CD14-positive monocyte (primary cell): Measurements from ENCODE around the gene SLC25A52. TPM values are rescaled to one million over a fixed set of nuclear protein-coding genes. Genes with fewer than 3 reads are reported as not detected.
A peak's percentile ranks its signal among the peaks of the same experiment; 100 is the strongest.
"Not testable (repeated sequence)": the region's sequence is repeated elsewhere in the genome, so short reads cannot be mapped to it uniquely, and the experiment has no call there.

ENCODE experiments used
- DNase-seq, 3 donors: peaks; one replicate each; pipeline ENCODE4 v3.0.0-alpha.2; 2011 to 2022
- H2AFZ ChIP-seq: 2 replicates; pipeline ENCODE4 v1.6.0; 2012; ENCODE audit warnings: mild to moderate bottlenecking, low read depth, low read length, inconsistent platforms; ENCODE audit not compliant: insufficient read depth, poor library complexity, severe bottlenecking
- H3K27ac ChIP-seq, 2 donors: 1 replicate in 1 of 2; 2 replicates in 1 of 2; pipeline ENCODE4 v1.5.1; 2012 to 2013; ENCODE audit warnings: low read length in 2 of 2, control low read depth in 1 of 2, inconsistent platforms in 1 of 2, low read depth in 1 of 2, mild to moderate bottlenecking in 1 of 2
- H3K27me3 ChIP-seq, 2 donors: one replicate each; pipeline versions ENCODE4 v1.6.0 to v1.6.1; 2011 to 2013; ENCODE audit warnings: low read length in 2 of 2; ENCODE audit not compliant: control insufficient read depth in 2 of 2, insufficient read depth in 2 of 2
- H3K36me3 ChIP-seq, 2 donors: replicated peaks in 1 of 2; 1 replicate in 1 of 2; 2 replicates in 1 of 2; pipeline versions ENCODE4 v1.5.1 to v1.6.1; 2012 to 2013; ENCODE audit warnings: low read length in 2 of 2, control low read depth in 1 of 2, inconsistent platforms in 1 of 2, mild to moderate bottlenecking in 1 of 2; ENCODE audit not compliant: insufficient read depth in 2 of 2, control insufficient read depth in 1 of 2
- H3K4me1 ChIP-seq, 2 donors: 1 replicate in 1 of 2; 2 replicates in 1 of 2; pipeline versions ENCODE4 v1.5.1 to v1.6.1; 2012 to 2013; ENCODE audit warnings: low read length in 2 of 2, control low read depth in 1 of 2, inconsistent platforms in 1 of 2, mild to moderate bottlenecking in 1 of 2, moderate library complexity in 1 of 2; ENCODE audit not compliant: insufficient read depth in 2 of 2, control insufficient read depth in 1 of 2
- H3K4me2 ChIP-seq: replicated peaks from 2 replicates; pipeline ENCODE3; 2012; ENCODE audit warnings: low read length, moderate library complexity, mild to moderate bottlenecking; ENCODE audit not compliant: poor library complexity, severe bottlenecking; ENCODE audit errors: extremely low read depth
- H3K4me3 ChIP-seq, 3 experiments: fragments of 200-600 bp in 1 of 3; sonication (generic) in 1 of 3; replicated peaks in 1 of 3; 1 replicate in 2 of 3; 2 replicates in 1 of 3; pipeline ENCODE4 v1.5.1; 2011 to 2013; ENCODE audit warnings: low read length in 3 of 3, mild to moderate bottlenecking in 3 of 3, control low read depth in 2 of 3, low read depth in 2 of 3, inconsistent platforms in 1 of 3, moderate library complexity in 1 of 3
- H3K79me2 ChIP-seq: 2 replicates; pipeline ENCODE4 v1.6.0; 2012; ENCODE audit warnings: mild to moderate bottlenecking, control low read depth, inconsistent platforms, low read length, moderate library complexity; ENCODE audit not compliant: insufficient read depth
- H3K9ac ChIP-seq: 2 replicates; pipeline ENCODE4 v1.6.0; 2017; ENCODE audit warnings: low read length, mild to moderate bottlenecking; ENCODE audit not compliant: insufficient read depth, poor library complexity, severe bottlenecking
- H3K9me3 ChIP-seq, 2 donors: replicated peaks in 1 of 2; 1 replicate in 1 of 2; 2 replicates in 1 of 2; pipeline versions ENCODE4 v1.5.1 to v1.6.1; 2012 to 2013; ENCODE audit warnings: low read length in 2 of 2, control low read depth in 1 of 2; ENCODE audit not compliant: control insufficient read depth in 1 of 2, insufficient read depth in 1 of 2
- H4K20me1 ChIP-seq: 2 replicates; pipeline ENCODE4 v1.6.0; 2012; ENCODE audit warnings: mild to moderate bottlenecking, low read length, control low read depth, moderate library complexity; ENCODE audit not compliant: insufficient read depth
- H3K27ac Mint-ChIP-seq, 7 donors: one replicate each; pipeline ENCODE4 v1.8.0; 2020; ENCODE audit warnings: mild to moderate bottlenecking in 7 of 7, mixed read lengths in 7 of 7, moderate library complexity in 6 of 7, inconsistent platforms in 2 of 7
- H3K27me3 Mint-ChIP-seq, 3 donors: one replicate each; pipeline ENCODE4 v1.8.0; 2021 to 2022; ENCODE audit warnings: low read depth in 3 of 3, mild to moderate bottlenecking in 3 of 3, mixed read lengths in 3 of 3, moderate library complexity in 3 of 3, inconsistent platforms in 1 of 3
- H3K36me3 Mint-ChIP-seq, 2 donors: one replicate each; pipeline ENCODE4 v1.8.0; 2020; ENCODE audit warnings: mixed read lengths in 2 of 2, inconsistent platforms in 1 of 2, mild to moderate bottlenecking in 1 of 2
- H3K4me1 Mint-ChIP-seq: one replicate; pipeline ENCODE4 v1.8.0; 2020; ENCODE audit warnings: mild to moderate bottlenecking, mixed read lengths
- H3K4me3 Mint-ChIP-seq, 2 donors: one replicate each; pipeline ENCODE4 v1.8.0; 2020; ENCODE audit warnings: mild to moderate bottlenecking in 2 of 2, mixed read lengths in 2 of 2, moderate library complexity in 1 of 2
- H3K9me3 Mint-ChIP-seq, 7 donors: one replicate each; pipeline ENCODE4 v1.8.0; 2020 to 2022; ENCODE audit warnings: mixed read lengths in 7 of 7, mild to moderate bottlenecking in 6 of 7, moderate library complexity in 6 of 7, inconsistent platforms in 2 of 7
- CTCF ChIP-seq: fragments of 200-600 bp; IDR thresholded peaks from one replicate; pipeline ENCODE4 v1.8.0; 2022; ENCODE audit warnings: antibody characterized with exemption, mild to moderate bottlenecking
- WGBS: methylation state at CpG from one replicate; pipeline ENCODE4 v1.1.5; 2013; ENCODE audit warnings: missing lambda C conversion rate; ENCODE audit not compliant: insufficient coverage; 5-methylcytosine and 5-hydroxymethylcytosine counted together
- intact Hi-C, 2 donors: fragments of 100-400 bp; cut with micrococcal nuclease; formaldehyde crosslinking; loops; one replicate each; pipeline versions ENCODE4 v1.15.0 to v1.15.1; 2023
- polyA plus RNA-seq, 3 donors: library from polyadenylated mRNA; depleted of rRNA in 1 of 3; unstranded in 2 of 3; stranded (reverse) in 1 of 3; fragments of 300-500 nt in 2 of 3; fragments of >200 nt in 1 of 3; fragmentation: Illumina TruSeq in 2 of 3; gene quantifications; 1 replicate in 2 of 3; 2 replicates in 1 of 3; pipeline ENCODE4 v1.2.3, GENCODE V29; 2012 to 2021

The SLC25A52 gene
- polyA plus RNA-seq, 3 donors = not detected

GRCh38 chr18:31746396-31746795, 14.3 kb downstream of the SLC25A52 start:
- Mint-ChIP-seq H3K9me3 (peaks cover 0 to 2% (median 0%) of the 10 kb centered on the region in 7 donors), H3K4me1 (no peaks in the 10 kb centered on the region), H3K27ac (no peak overlapping the region), H3K4me3 (no peak overlapping the region), H3K27me3 (peaks cover 0 to 1% (median 0%) of the 10 kb centered on the region in 3 donors), H3K36me3 (no peaks in the 10 kb centered on the region)
- Histone ChIP-seq H3K9ac (no peak overlapping the region), H3K4me3 (no peak overlapping the region), H3K9me3 (no peaks in the 10 kb centered on the region), H3K79me2 (no peaks in the 10 kb centered on the region), H3K27ac (no peak overlapping the region), H3K4me2 (no peak overlapping the region), H4K20me1 (no peaks in the 10 kb centered on the region), H3K36me3 (no peaks in the 10 kb centered on the region), H2AFZ (no peak overlapping the region), H3K4me1 (no peaks in the 10 kb centered on the region), H3K27me3 (no peaks in the 10 kb centered on the region)
- WGBS = 86% methylated on average over 2 of the region's 4 CpGs
- TF ChIP-seq CTCF = no peak
- DNase-seq = no peak
- intact Hi-C loops = no loop called here

GRCh38 chr18:31744321-31745067, 16.2 kb downstream of the SLC25A52 start:
- intact Hi-C loops = loop anchor here in 1 of 2 donors (5.0 kb wide), 1 partner anchor 73 kb away; no protein-coding TSS in a partner anchor
- WGBS = 95% methylated on average over 6 of the region's 15 CpGs
- H3K27me3 Mint-ChIP-seq = peaks cover 0 to 1% (median 0%) of the 10 kb centered on the region in 3 donors

GRCh38 chr18:31743600-31743999, 17.1 kb downstream of the SLC25A52 start:
- not testable (repeated sequence) for H3K36me3 ChIP-seq, H3K9me3 ChIP-seq, H4K20me1 ChIP-seq, H3K27me3 ChIP-seq, H3K27me3 Mint-ChIP-seq, H3K4me1 ChIP-seq, H2AFZ ChIP-seq, H3K9ac ChIP-seq, H3K9me3 Mint-ChIP-seq, H3K4me3 ChIP-seq, DNase-seq, H3K4me3 Mint-ChIP-seq, H3K27ac ChIP-seq, H3K4me1 Mint-ChIP-seq, H3K36me3 Mint-ChIP-seq, H3K79me2 ChIP-seq, H3K4me2 ChIP-seq
- WGBS = 100% methylated on average over 1 of the region's 5 CpGs
- H3K27ac Mint-ChIP-seq = peak overlapping the region in 1 of 7 donors; percentile 17
- intact Hi-C loops = loop anchor here in 1 of 2 donors (5.0 kb wide), 1 partner anchor 74 kb away; no protein-coding TSS in a partner anchor

More at GRCh38 chr18:31744321-31745067, 16.2 kb downstream of the SLC25A52 start:
- Histone ChIP-seq H3K27ac (no peak overlapping the region), H3K36me3 (no peaks in the 10 kb centered on the region), H3K4me2 (no peak overlapping the region), H4K20me1 (no peaks in the 10 kb centered on the region), H3K4me1 (no peaks in the 10 kb centered on the region), H2AFZ (no peak overlapping the region), H3K4me3 (no peak overlapping the region), H3K9me3 (no peaks in the 10 kb centered on the region), H3K27me3 (no peaks in the 10 kb centered on the region), H3K79me2 (no peaks in the 10 kb centered on the region), H3K9ac (no peak overlapping the region)
- no peaks in the 10 kb centered on the region for H3K4me1 Mint-ChIP-seq
- DNase-seq = no peak
- peaks cover 0 to 4% (median 0%) of the 10 kb centered on the region in 7 donors for H3K9me3 Mint-ChIP-seq
- TF ChIP-seq CTCF = no peak
- H3K27ac Mint-ChIP-seq = no peak overlapping the region
- no peaks in the 10 kb centered on the region for H3K36me3 Mint-ChIP-seq
- H3K4me3 Mint-ChIP-seq = no peak overlapping the region
